ENCODE results near the gene SHISA6. TPM values are rescaled to one million over a fixed set of nuclear protein-coding genes. Genes with fewer than 3 reads are reported as not detected.

SHISA6 gene
- total RNA-seq, 1 donor from 2014 or later, result not detected

DNA sequence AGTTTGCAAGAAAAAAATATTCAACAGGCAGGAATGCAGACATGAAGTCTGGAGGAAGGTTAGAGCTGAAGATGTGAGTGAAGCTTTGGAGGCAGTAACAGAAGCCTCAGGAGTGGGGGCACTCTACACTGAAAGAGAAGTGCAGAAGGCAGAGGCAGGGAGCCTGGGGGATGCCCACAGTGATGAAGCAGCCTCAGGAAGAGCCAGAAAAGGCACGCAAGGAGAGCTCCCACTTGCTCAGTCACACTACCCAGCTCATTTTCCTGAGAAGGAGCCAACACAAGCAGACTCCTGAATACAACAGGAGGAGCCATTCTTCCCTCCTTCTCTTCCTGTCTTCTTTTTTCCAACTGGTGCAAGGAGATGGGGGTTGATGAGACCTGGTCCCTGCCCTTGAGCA lies 312.1 kb downstream of the SHISA6 start:
- H3K4me3 Mint-ChIP-seq (ENCODE audit: unreplicated experiment), result no peak overlapping the region
- Histone ChIP-seq H4K20me1 (ENCODE audit: insufficient read depth, low read length) (no peaks in the 10 kb centered on the region), H3K9me3 (ENCODE audit: insufficient read depth, low read depth, low read length) (peaks cover 3% of the 10 kb centered on the region), H3K4me3 (ENCODE audit: insufficient read depth, low read depth, low read length) (no peak overlapping the region), H3K4me1 (ENCODE audit: insufficient read depth, low read length) (no peaks in the 10 kb centered on the region), H3K79me2 (ENCODE audit: insufficient read depth, low read length) (no peaks in the 10 kb centered on the region), H3K4me2 (ENCODE audit: low read length) (no peak overlapping the region), H3K9ac (ENCODE audit: low read length) (no peak overlapping the region), H3K36me3 (ENCODE audit: insufficient read depth, low read length) (no peaks in the 10 kb centered on the region), H2AFZ (ENCODE audit: low read depth, low read length) (no peak overlapping the region), H3K27me3 (ENCODE audit: insufficient read depth, low read length) (no peaks in the 10 kb centered on the region), H3K27ac (ENCODE audit: low read depth, low read length) (no peak overlapping the region)
- H3K36me3 Mint-ChIP-seq (ENCODE audit: low read depth, unreplicated experiment), result no peaks in the 10 kb centered on the region
- no peaks in the 10 kb centered on the region for H3K27me3 Mint-ChIP-seq (ENCODE audit: low read depth, unreplicated experiment)
- no peak overlapping the region for H3K27ac Mint-ChIP-seq (ENCODE audit: unreplicated experiment)
- TF ChIP-seq, protein P1, sequence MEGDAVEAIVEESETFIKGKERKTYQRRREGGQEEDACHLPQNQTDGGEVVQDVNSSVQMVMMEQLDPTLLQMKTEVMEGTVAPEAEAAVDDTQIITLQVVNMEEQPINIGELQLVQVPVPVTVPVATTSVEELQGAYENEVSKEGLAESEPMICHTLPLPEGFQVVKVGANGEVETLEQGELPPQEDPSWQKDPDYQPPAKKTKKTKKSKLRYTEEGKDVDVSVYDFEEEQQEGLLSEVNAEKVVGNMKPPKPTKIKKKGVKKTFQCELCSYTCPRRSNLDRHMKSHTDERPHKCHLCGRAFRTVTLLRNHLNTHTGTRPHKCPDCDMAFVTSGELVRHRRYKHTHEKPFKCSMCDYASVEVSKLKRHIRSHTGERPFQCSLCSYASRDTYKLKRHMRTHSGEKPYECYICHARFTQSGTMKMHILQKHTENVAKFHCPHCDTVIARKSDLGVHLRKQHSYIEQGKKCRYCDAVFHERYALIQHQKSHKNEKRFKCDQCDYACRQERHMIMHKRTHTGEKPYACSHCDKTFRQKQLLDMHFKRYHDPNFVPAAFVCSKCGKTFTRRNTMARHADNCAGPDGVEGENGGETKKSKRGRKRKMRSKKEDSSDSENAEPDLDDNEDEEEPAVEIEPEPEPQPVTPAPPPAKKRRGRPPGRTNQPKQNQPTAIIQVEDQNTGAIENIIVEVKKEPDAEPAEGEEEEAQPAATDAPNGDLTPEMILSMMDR (IDR thresholded peaks at IDR 0.05; ENCODE audit: insufficient read depth, low read depth, low read length), result no peak
- no peak for TF ChIP-seq EZH2 (IDR thresholded peaks at IDR 0.05; ENCODE audit: insufficient read depth, low read length)
- DNase-seq (ENCODE audit: low read depth) (no peak), FAIRE-seq (no peak)
- H3K4me1 Mint-ChIP-seq (ENCODE audit: low read depth, unreplicated experiment), result no peaks in the 10 kb centered on the region
- peaks cover 14% of the 10 kb centered on the region for H3K9me3 Mint-ChIP-seq (ENCODE audit: unreplicated experiment)

DNA sequence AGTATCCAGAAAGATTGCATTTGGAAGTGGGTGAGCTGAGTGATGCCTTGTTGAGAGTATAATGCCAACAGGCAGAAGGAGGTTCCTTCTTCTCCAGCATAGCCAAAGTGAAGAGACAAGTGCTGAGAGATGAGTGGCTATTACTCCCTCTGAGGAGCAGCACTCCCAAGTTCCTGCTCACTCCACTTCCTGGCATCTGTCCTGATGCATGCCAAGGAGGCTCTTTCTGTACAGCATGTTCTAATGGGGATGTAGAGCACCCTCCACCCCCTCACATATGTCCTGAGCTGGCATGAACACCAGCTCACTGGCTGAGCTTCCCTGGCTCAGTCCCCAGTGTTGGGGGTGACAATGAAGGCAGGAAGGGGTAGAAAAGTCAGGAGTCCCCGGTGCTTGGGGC lies 313.0 kb downstream of the SHISA6 start:
- Histone ChIP-seq H3K4me1 (ENCODE audit: insufficient read depth, low read length) (no peaks in the 10 kb centered on the region), H3K9me3 (ENCODE audit: insufficient read depth, low read depth, low read length) (peaks cover 5% of the 10 kb centered on the region)
- H3K36me3 Mint-ChIP-seq (ENCODE audit: low read depth, unreplicated experiment), result no peaks in the 10 kb centered on the region

DNA sequence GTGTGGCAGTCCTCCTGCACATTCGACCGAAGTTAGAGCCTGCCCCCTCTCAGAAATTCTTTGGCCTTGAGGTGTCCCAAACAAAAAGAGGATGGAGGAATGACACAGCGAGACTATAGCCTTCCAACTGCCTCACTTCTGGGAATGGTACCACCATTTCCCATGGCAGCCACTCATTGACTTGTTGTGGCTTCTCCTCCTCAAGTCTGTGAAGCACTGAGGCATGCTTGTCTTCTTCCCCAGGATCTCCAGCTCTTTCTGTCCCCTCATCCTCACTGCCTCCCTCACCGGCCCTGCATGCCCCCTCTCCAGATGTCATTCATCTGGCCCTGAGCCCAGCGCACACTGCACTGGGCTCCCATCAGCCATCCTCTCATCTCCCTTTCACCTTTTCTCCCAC lies 313.5 kb downstream of the SHISA6 start:
- FAIRE-seq, result no peak
- Histone ChIP-seq H3K9ac (ENCODE audit: low read length) (no peak overlapping the region), H3K79me2 (ENCODE audit: insufficient read depth, low read length) (no peaks in the 10 kb centered on the region), H3K4me2 (ENCODE audit: low read length) (no peak overlapping the region), H3K9me3 (ENCODE audit: insufficient read depth, low read depth, low read length) (peaks cover 6% of the 10 kb centered on the region), H2AFZ (ENCODE audit: low read depth, low read length) (no peak overlapping the region), H3K36me3 (ENCODE audit: insufficient read depth, low read length) (no peaks in the 10 kb centered on the region), H3K27me3 (ENCODE audit: insufficient read depth, low read length) (no peaks in the 10 kb centered on the region), H3K27ac (ENCODE audit: low read depth, low read length) (no peak overlapping the region), H4K20me1 (ENCODE audit: insufficient read depth, low read length) (no peaks in the 10 kb centered on the region), H3K4me3 (ENCODE audit: insufficient read depth, low read depth, low read length) (no peak overlapping the region), H3K4me1 (ENCODE audit: insufficient read depth, low read length) (no peaks in the 10 kb centered on the region)
- TF ChIP-seq, protein P1 (IDR thresholded peaks at IDR 0.05; ENCODE audit: insufficient read depth, low read depth, low read length), result no peak
- TF ChIP-seq EZH2 (IDR thresholded peaks at IDR 0.05; ENCODE audit: insufficient read depth, low read length), result no peak
- H3K4me3 Mint-ChIP-seq (ENCODE audit: unreplicated experiment), result no peak overlapping the region
- no peak for DNase-seq (ENCODE audit: low read depth)
- H3K9me3 Mint-ChIP-seq (ENCODE audit: unreplicated experiment), result peaks cover 14% of the 10 kb centered on the region
- no peak overlapping the region for H3K27ac Mint-ChIP-seq (ENCODE audit: unreplicated experiment)
- no peaks in the 10 kb centered on the region for H3K36me3 Mint-ChIP-seq (ENCODE audit: low read depth, unreplicated experiment)
- H3K27me3 Mint-ChIP-seq (ENCODE audit: low read depth, unreplicated experiment), result no peaks in the 10 kb centered on the region
- no peaks in the 10 kb centered on the region for H3K4me1 Mint-ChIP-seq (ENCODE audit: low read depth, unreplicated experiment)

More for the DNA sequence above, 313.0 kb downstream of the SHISA6 start:
- H3K27ac ChIP-seq (ENCODE audit: low read depth, low read length), result no peak overlapping the region
- TF ChIP-seq, protein P1 (IDR thresholded peaks at IDR 0.05; ENCODE audit: insufficient read depth, low read depth, low read length), result no peak
- no peak for TF ChIP-seq EZH2 (IDR thresholded peaks at IDR 0.05; ENCODE audit: insufficient read depth, low read length)
- no peak overlapping the region for H3K4me3 ChIP-seq (ENCODE audit: insufficient read depth, low read depth, low read length)
- no peak overlapping the region for H3K9ac ChIP-seq (ENCODE audit: low read length)
- Mint-ChIP-seq H3K27ac (ENCODE audit: unreplicated experiment) (no peak overlapping the region), H3K9me3 (ENCODE audit: unreplicated experiment) (peaks cover 14% of the 10 kb centered on the region), H3K27me3 (ENCODE audit: low read depth, unreplicated experiment) (no peaks in the 10 kb centered on the region), H3K4me1 (ENCODE audit: low read depth, unreplicated experiment) (no peaks in the 10 kb centered on the region), H3K4me3 (ENCODE audit: unreplicated experiment) (no peak overlapping the region)
- no peak overlapping the region for H3K4me2 ChIP-seq (ENCODE audit: low read length)
- no peaks in the 10 kb centered on the region for H3K79me2 ChIP-seq (ENCODE audit: insufficient read depth, low read length)
- H4K20me1 ChIP-seq (ENCODE audit: insufficient read depth, low read length), result no peaks in the 10 kb centered on the region
- FAIRE-seq (no peak), DNase-seq (ENCODE audit: low read depth) (no peak)
- H3K27me3 ChIP-seq (ENCODE audit: insufficient read depth, low read length), result no peaks in the 10 kb centered on the region
- H3K36me3 ChIP-seq (ENCODE audit: insufficient read depth, low read length), result no peaks in the 10 kb centered on the region
- no peak overlapping the region for H2AFZ ChIP-seq (ENCODE audit: low read depth, low read length)

All from astrocyte (in vitro differentiated cells and primary cell).